Superior temporal gyrus (tissue), 1 donor: ENCODE measurements around the gene ASIC4.
A peak's percentile ranks its signal among the peaks of the same experiment; 100 is the strongest.

Experiments
- DNase-seq: peaks from one replicate; pipeline ENCODE4 v3.0.0-alpha.2; 2016; ENCODE audit errors: extremely low spot score

ASIC4 gene

DNA sequence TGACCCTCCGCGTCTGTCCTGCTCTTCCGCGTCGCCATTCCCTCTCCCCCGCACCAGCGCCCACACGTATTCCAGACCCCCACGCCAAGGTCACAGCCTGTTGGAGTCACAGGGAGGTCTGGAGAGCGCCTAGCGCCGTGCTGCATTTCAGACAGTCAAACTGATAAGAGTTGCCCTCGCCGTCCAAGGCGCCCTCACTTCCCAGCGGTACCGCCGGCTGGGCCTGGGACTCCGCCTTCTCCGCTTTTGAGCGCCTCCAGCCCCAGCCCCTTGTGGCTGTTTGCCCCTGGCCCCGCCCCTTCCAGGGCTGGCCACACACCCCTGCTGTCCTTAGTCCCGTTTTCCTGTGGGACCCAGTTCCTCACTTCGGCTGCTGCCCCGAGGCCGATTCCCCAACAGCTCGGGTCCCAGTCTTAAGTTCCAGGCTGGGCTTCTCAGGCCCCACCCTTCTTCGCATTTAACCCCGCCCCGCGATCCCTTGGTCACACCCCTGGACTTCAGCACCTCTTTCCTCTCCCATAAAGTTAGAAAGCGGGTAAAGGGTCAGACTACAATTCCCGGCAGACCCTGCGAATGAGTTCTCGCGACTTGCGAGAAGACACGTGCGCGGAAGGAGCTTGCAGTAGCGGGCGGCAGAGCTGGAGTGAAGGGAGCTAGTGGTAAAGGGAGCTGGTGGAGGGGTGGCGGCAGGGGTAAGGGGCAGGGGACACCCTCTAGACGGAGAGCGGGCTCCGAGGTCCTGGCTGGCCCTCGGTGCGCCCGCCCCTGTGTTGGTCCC lies 15.8 kb upstream of the ASIC4 start, which contains the start of gene GMPPA:
GMPPA (plus strand) TSS at position 612 of the 778 bp plus-strand sequence. CDS start 1,085 bp downstream, outside the sequence.
- DNase-seq: peak; percentile 95

DNA sequence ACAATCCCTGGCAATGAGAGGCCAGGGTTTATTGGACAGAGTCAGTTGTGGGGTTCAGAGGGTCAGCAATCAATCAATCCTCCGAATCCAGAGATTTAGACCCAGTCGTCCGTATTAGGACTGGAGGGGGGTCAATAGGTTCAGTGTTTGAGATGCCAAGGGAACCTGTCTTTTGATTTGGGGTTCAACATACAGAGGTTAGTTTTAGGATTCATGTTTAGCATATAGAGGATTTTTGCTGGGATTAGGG lies 15.3 kb upstream of the ASIC4 start:
- DNase-seq: no peak

DNA sequence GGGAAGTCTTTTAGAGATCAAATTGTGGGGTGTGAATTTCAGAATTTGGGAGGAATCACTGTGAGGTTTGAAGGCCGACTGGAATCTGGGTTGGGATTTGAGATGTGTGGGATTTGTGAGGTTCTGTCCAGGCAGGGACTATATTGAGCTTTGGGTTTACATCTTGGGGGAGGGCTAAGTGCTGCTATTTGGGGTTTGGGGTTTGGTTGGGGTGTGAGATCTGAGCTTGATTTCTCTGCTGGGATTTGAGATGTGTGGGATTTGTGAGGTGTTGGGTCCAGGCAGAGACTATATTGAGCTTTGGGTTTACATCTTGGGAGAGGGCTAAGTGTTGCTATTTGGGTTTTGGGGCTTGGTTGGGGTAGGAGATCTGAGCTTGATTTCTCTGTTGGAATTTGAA lies 14.7 kb upstream of the ASIC4 start:
- DNase-seq: no peak

DNA sequence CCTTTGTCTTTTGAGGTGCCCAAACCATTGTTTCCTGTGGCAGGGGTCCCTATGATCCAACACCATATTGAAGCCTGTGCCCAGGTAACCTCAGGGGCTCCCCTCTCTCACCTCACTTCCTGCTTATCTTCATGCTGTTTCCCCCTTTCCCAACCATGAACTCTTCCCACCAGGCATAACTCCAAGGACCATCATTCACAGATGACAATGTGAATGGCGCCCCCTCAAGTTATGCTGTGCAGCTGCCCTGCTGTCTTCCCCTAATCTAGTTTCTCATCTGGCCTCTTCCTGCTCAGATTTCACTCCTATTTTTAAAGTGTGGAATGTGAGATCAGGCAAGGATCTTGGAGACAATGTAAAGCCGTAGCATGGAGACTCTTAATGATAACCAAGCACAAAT lies 14.1 kb upstream of the ASIC4 start:
- DNase-seq: no peak

DNA sequence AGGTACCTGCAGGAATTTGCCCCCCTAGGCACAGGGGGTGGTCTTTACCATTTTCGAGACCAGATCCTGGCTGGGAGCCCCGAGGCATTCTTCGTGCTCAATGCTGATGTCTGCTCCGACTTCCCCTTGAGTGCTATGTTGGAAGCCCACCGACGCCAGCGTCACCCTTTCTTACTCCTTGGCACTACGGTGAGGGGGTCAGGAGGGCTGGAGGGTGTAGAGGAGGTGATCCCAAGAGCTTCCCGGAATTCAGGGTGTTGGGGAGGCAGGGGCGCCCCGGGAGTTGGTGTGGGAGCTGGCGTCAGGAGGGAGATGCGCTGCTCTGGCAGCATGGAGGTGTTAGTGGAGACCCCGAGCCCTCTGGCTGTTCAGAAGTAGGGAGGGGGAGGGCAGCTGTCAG lies 12.4 kb upstream of the ASIC4 start:
- DNase-seq: no peak

GRCh38 chr2:219502618-219503017 lies 11.7 kb upstream of the ASIC4 start:
- no peak for DNase-seq

GRCh38 chr2:219505585-219505984 lies 8.7 kb upstream of the ASIC4 start:
- no peak for DNase-seq

- DNase-seq: no peak
Observed at GRCh38 chr2:219506153-219506801, 8.0 kb upstream of the ASIC4 start.

DNA sequence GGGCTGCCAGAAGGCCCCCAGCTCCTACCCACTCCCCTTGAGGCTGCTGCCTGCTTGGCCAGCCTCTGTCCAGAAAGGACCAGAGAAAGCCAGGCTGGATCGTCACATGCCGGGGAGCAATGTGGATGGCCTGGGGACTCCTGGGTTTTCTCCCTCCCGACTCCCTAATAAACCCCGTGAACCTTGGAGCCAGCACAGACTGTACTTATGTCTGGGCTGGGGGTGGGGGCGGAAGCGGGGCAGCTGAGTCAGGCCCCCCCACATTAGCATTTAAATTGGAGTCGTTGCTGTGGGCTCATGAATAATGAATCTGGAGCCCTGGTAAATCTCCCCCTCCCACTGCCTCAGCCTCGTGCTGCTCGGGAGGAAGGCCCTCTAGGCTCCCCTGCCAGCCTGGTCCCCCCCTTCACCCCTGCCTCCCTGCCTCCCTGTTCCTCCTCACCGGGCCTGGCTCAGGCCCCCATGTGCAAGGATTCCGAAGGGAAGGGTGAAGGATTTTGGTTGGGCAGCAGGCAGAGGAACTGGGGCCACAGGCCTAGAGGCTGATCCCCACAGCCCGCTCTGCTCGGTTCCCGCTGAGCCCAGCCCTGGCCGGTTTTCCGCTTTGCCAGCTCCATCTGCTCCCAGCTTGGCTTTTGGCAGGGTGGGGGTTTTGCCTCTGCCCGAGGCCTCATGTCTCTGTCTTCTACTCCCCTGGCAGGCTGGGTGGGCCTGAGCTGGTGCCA lies 7.3 kb upstream of the ASIC4 start:
- no peak for DNase-seq

DNA sequence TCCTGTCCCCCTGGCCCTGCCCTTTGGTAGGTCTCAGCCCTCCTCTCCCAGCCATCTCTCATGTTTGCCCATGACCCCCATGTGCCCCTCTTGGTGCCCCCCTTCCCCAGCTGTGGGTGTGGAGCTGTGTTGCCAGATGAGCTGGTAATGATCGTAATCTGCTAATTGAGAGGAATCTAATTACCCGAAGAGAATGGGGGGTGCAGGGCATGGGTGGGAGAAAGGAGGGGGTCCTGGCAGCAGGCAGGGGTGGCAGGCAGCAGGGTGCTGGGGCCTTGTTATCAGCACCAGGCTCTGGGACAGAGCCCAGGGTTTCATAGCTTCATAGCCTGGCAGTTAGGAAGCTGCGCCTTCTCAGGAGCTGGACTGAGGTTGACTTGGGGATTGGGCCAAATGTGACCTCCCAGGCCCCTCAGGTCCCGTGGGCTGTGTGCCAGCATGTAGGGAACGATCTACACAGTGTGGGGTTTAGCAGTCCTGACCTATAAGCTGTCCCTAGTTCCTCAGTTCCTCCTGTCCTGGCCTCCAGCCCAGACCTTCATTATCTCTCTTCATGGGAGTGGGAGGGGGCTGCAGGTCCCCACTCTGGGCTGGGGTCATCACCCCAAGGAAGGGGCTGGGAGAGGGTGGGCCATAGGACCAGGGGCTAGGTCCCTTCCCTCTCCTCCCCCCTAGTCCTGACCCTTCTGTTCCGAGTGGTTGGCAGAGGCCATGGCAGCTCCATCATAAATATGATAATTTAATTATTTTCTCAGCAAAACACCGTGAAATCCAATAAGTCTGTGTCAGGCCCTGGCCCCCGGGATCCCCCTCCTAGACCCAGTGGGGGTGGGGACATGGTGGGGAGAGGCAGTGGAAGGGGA lies 6.5 kb upstream of the ASIC4 start:
- DNase-seq: no peak

GRCh38 chr2:219508444-219508734 lies 5.9 kb upstream of the ASIC4 start:
- no peak for DNase-seq

DNA sequence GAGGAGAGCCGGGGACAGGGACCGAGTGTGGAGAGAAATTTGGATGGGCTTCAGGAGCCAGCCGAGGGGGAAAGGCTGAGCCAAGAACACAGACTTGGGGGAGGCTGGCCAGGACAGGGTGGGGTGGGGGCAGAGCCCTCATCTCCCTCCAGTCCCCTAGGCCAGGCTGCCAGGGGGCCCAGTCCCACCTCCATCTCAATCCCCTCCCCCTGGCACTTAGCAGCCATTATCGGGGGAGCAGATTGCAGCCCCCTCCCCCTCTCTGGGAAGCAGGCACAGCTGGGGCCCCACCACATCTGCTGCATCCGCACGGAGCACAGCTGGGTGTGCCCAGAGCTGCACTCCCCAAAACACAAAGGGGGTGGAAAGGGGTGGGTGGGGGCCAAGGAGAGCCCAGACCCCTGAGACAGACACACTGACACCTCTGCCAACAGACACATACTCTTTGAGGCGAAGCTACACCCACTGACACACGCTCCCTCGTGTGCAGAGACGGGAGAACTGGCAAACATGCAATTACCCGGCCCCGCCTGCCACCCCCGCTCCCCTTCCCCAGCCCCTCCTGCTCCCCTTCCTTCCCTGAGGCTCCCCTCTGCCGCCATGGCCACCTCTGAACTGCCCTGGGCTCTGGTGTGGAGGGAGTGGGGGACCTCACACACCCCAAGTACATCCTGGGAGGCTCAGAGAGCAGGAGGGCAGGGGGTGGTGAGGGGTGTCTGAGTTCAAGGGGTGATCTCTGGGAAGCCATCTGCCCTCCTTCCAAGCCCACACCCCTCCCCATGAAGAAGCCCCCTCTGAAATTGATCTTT lies 5.1 kb upstream of the ASIC4 start:
- no peak for DNase-seq

DNA sequence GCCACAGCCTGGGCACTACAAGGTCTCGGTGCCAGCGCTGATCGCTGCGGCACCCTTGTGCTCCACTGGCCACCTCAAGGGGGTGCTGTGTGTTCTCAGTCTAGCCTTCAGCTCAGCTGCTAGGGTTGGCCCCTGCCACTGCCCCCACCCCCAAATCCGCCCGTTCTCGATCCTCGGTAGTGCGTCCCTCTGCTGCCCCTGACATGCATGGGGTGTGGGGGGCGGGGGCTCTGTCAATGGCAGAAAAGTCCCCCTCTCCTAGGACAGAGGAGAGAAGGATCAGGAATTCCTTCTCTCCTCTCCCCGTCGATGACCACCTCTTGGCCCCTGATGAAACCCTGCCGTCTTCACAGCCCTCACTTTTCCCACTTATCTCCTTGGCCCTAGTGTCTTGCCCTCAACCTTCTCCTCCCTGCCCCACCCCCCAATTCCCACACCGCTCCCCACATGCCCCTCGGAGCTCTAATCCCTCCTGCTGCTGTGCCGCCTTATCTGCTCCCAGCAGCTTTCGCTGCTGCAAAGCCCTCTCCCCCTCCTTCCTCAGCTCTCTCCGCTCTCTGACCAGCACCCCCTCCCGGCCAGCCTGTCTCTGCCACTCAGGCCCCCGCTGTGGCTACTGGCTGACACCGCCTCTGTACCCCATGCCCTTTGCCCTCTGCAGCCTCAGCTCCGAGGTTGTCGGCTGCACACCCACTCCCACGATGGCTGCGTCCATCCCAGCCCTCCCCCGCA lies 4.3 kb upstream of the ASIC4 start:
- DNase-seq: peak; percentile 77

DNA sequence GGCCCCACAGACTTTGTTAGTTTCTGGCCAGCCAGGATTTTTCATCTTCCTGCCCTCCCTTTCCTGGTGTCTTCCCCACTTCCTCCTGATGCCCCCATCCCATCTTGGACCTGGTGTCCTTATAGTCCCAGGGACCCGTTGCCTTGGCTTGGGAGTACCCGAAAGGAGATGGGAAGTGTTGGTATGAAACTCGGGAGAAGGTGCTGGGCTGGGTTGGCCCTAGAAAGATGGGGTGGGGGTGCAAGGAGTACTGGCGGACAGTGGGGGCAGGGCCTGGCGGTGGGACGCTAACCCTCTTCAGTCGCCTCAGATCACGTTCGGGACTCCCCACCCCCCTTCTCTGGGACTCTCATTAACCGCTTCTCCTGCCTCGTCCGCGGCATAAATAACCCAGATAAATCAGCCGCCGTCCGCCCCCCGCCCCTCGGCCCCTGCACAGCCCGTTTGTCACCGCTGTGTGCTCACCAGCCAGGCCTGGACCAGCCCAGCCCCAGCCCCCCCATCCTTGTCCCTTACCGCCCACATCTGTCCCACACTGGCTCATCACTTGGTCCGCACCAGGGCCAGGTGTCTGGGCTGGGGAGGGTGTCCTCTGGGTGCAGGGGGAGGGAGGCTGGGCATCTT lies 3.7 kb upstream of the ASIC4 start:
- no peak for DNase-seq

DNA sequence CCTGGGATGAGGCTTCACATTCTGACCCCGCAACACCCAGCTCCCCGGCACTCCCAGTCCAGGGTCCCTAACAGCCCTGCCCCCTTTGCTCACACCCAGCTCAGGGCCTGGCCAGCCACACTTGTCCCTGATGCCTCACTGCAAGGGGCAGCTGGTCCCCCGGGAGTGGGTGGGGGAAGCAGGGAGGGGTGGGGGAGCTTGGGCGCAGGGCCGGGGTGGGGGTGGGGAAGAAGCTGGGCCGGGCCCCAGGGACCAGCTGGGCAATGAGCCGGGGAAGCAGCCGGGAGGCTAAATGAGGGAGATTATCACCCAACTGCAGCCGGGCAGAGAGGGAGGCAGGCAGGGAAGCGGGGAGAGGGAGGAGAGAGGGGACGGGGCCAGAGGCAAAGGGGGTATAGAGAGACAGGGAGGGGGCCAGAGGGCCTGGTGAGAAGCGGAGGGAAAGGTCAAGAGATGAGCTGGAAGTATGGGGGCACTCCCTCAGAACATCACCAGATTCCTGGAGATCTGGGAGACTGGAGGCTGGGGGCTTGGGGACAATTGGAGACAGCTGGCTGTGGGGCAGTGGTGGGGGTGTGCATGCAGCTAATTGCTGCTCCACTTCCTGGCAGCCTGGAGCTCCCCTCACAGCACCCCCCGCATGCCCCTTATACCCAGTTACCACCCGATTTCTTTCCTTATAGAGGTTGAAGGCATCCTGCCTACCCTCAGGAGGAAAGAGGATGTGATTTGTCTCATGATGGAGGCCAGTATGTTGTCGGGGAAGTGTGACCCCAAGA lies 2.5 kb upstream of the ASIC4 start:
- no peak for DNase-seq

GRCh38 chr2:219512524-219513216 lies 1.6 kb upstream of the ASIC4 start:
- DNase-seq: no peak

GRCh38 chr2:219513787-219514186 lies 495 bp upstream of the ASIC4 start:
- no peak for DNase-seq

DNA sequence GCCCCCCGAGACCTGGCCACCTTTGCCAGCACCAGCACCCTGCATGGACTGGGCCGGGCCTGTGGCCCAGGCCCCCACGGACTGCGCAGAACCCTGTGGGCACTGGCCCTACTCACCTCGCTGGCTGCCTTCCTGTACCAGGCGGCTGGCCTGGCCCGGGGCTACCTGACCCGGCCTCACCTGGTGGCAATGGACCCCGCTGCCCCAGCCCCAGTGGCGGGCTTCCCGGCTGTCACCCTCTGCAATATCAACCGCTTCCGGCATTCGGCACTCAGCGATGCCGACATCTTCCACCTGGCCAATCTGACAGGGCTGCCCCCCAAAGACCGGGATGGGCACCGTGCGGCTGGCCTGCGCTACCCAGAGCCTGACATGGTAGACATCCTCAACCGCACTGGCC lies 554 bp downstream of the ASIC4 start:
- no peak for DNase-seq
